OCI-LY3 (cell line): ENCODE data around the gene NPPB.

Source experiments
- CTCF ChIP-seq: fragments of 200-600, 300-600 bp; sonication (generic); IDR thresholded peaks from 2 replicates; pipeline ENCODE4 v1.5.1; 2014; ENCODE audit warnings: antibody characterized with exemption, low read length, low read depth
- EZH2phosphoT487 ChIP-seq: fragments of 200-600 bp; shearing (Covaris generic); IDR thresholded peaks from 2 replicates; pipeline ENCODE4 v1.6.1; 2018; ENCODE audit warnings: antibody characterized with exemption, mixed run types, low read depth

GRCh38 chr1:11882814-11883538, 24.2 kb upstream of the NPPB start:
- TF ChIP-seq CTCF (no peak), EZH2phosphoT487 (no peak)
